WERI-Rb-1 (cell line): ENCODE measurements around the gene TMEM238L.

Source experiments
- DNase-seq: peaks from one replicate; pipeline ENCODE4 v3.0.0-alpha.2; 2020
- H3K27ac ChIP-seq: fragments of 250-450 bp; sonication (Bioruptor Pico); 2 replicates; pipeline ENCODE4 v1.5.1; 2020; ENCODE audit warnings: mild to moderate bottlenecking, moderate library complexity
- H3K27me3 ChIP-seq: fragments of 250-450 bp; sonication (Bioruptor Pico); 2 replicates; pipeline ENCODE4 v1.5.1; 2021; ENCODE audit warnings: mild to moderate bottlenecking, low read depth, moderate library complexity; ENCODE audit not compliant: insufficient read depth, severe bottlenecking
- H3K36me3 ChIP-seq: fragments of 250-450 bp; sonication (Bioruptor Pico); 2 replicates; pipeline ENCODE4 v1.5.1; 2020; ENCODE audit warnings: mild to moderate bottlenecking, moderate library complexity
- H3K4me3 ChIP-seq: 2 replicates; pipeline ENCODE4 v1.5.1; 2011; ENCODE audit warnings: low read depth, mild to moderate bottlenecking, control low read depth, low read length
- H3K9me3 ChIP-seq: fragments of 250-450 bp; sonication (Bioruptor Pico); 2 replicates; pipeline ENCODE4 v1.5.1; 2021; ENCODE audit warnings: mild to moderate bottlenecking, moderate library complexity; ENCODE audit not compliant: severe bottlenecking
- TF ChIP-seq, protein P1 (sequence below): IDR thresholded peaks from 2 replicates; pipeline ENCODE4 v1.5.1; 2011; ENCODE audit warnings: low read depth, mild to moderate bottlenecking, control low read depth, inconsistent platforms, low read length

The TMEM238L gene

DNA sequence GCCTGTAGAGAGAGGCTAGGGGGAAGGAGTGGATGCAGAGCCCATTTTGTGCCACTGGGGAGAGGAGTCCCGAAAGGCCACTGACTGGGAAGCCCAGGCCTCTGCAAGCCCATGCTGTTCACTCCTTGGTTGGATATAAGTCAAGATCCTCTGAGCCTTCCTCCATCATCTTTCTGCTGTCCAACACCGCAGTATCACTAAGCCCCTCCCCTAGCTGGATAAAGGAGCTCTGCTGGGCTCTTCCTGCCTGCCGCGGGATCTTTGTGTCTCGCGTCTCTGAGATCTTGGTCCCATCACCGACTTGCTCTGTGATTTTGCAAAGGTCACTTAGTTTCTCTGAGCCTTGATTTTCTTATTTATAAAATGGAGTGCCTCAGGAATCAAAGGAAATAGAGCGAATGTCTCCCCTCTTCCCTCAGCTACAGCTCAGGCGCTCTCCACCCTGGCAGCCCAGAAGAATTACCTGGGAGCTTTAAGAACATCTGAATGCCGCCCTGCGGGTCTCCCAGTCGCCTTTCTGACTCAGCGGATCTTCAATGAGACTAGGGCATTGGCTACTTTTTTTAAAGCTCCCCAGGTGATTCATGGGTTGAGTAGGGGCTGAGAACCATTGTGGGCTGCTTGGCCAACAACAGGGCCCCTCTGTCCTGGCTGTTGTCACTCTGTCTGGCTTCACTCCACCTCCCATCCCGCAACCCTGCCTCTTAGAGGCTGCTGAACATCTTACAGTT is 48.9 kb downstream of the TMEM238L start:
- TF ChIP-seq, protein P1, sequence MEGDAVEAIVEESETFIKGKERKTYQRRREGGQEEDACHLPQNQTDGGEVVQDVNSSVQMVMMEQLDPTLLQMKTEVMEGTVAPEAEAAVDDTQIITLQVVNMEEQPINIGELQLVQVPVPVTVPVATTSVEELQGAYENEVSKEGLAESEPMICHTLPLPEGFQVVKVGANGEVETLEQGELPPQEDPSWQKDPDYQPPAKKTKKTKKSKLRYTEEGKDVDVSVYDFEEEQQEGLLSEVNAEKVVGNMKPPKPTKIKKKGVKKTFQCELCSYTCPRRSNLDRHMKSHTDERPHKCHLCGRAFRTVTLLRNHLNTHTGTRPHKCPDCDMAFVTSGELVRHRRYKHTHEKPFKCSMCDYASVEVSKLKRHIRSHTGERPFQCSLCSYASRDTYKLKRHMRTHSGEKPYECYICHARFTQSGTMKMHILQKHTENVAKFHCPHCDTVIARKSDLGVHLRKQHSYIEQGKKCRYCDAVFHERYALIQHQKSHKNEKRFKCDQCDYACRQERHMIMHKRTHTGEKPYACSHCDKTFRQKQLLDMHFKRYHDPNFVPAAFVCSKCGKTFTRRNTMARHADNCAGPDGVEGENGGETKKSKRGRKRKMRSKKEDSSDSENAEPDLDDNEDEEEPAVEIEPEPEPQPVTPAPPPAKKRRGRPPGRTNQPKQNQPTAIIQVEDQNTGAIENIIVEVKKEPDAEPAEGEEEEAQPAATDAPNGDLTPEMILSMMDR = no peak
- no peaks in the 10 kb centered on the region for H3K36me3 ChIP-seq
- H3K9me3 ChIP-seq = no peaks in the 10 kb centered on the region
- H3K4me3 ChIP-seq = peak overlapping the region; percentile 37
- H3K27me3 ChIP-seq = no peaks in the 10 kb centered on the region
- peak overlapping the region; percentile 29; the same call in 1 of the 2 replicates for H3K27ac ChIP-seq
- peak; percentile 42 for DNase-seq

DNA sequence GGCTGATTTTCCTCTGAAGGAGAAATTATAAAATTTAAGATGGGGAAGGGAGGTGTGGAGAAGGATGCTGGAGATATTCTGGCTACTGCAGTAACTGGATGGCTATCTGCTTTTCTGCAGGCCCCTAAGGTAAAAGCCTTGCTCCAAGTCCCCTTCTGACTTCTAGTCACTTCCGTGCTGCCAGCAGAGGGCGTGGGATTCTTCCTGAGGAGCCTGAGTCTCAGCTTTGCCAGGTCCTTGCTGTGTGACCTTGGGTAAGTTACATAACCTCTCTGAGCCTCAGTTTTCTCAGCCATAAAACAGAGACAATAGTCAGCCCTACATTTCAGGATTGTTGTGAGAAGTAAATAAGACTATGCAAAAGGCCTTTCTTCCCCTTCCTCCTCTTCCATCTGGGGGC is 49.8 kb downstream of the TMEM238L start:
- Histone ChIP-seq H3K4me3 (no peak overlapping the region), H3K27ac (no peak overlapping the region), H3K36me3 (no peaks in the 10 kb centered on the region), H3K9me3 (no peaks in the 10 kb centered on the region), H3K27me3 (no peaks in the 10 kb centered on the region)
- DNase-seq = peak; percentile 66
- TF ChIP-seq, protein P1 = peak; percentile 56

DNA sequence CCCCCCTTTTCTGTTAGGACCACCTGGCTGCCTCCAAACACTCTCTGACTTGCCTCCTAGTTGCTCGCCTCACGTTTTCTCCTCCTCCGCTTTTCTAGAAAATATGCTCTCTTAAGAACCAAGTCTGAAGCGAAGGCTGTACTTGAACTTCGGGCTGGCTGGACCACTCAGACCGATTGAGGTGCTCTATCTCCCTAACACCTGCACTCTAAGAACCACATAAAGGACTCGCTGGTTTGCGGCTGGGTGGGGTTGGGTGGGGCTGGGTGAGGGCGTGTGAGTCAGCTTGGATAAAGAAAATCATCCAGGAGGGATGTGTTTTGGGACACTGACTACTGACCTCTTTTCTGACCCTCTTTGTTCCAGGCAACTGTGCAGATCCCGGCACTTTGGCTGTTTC is 51.2 kb downstream of the TMEM238L start:
- no peaks in the 10 kb centered on the region for H3K36me3 ChIP-seq

DNA sequence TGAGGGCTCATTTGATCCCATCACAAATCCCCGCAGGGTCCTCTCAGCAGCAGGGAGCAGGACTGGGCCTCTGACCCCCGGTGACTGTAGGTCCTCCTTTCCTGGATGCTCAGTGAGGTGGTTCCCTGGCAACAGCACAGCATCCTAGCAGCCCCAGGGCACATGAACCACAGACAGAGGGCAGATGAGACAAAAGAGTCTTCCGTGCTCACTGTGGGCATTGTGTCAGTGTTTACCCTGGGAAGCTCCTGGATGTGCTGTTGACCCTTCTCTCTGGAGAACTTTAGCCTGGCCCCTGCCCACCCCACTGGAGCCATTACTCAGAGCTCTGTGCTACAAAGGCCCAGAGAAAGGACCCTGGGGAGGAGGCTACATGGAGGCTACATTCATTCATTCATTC is 52.3 kb downstream of the TMEM238L start:
- Histone ChIP-seq H3K27me3 (no peaks in the 10 kb centered on the region), H3K4me3 (no peak overlapping the region)

More for the DNA sequence above, 51.2 kb downstream of the TMEM238L start:
- TF ChIP-seq, protein P1 = no peak
- Histone ChIP-seq H3K27me3 (no peaks in the 10 kb centered on the region), H3K4me3 (no peak overlapping the region), H3K9me3 (no peaks in the 10 kb centered on the region), H3K27ac (no peak overlapping the region)
- DNase-seq = no peak

DNA sequence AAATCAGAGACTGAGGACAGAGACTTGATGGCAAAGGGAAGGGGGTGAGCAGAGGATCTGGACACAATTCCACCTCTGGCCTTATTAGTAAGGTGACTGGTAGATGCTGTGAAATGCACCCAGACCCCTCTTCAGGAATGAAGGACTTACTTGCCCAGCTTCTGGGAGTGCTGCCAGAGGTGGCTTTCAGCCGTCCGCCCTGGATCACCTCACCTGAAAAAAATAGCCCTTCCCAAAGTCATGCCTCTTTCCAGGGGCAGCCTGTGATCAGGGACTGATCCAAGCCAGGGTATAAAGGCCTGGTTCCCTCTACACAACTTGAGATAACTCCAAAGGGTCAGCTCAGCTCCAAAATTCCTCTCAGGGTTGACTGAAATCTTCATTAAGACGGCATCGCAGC is 53.7 kb downstream of the TMEM238L start:
- TF ChIP-seq, protein P1 = no peak
- DNase-seq = no peak
- H3K27ac ChIP-seq = no peak overlapping the region
- no peaks in the 10 kb centered on the region for H3K9me3 ChIP-seq
- no peaks in the 10 kb centered on the region for H3K36me3 ChIP-seq
- H3K4me3 ChIP-seq = no peak overlapping the region
- no peaks in the 10 kb centered on the region for H3K27me3 ChIP-seq

More for the DNA sequence above, 52.3 kb downstream of the TMEM238L start:
- no peak for DNase-seq
- Histone ChIP-seq H3K27ac (no peak overlapping the region), H3K36me3 (no peaks in the 10 kb centered on the region), H3K9me3 (no peaks in the 10 kb centered on the region)
- TF ChIP-seq, protein P1 = no peak
